ENCODE measurements around the gene LY6G6D. TPM values are rescaled to one million over a fixed set of nuclear protein-coding genes. Genes with fewer than 3 reads are reported as not detected.

Gene LY6G6D
- total RNA-seq, 4 donors from 2014 or later: not detected

DNA sequence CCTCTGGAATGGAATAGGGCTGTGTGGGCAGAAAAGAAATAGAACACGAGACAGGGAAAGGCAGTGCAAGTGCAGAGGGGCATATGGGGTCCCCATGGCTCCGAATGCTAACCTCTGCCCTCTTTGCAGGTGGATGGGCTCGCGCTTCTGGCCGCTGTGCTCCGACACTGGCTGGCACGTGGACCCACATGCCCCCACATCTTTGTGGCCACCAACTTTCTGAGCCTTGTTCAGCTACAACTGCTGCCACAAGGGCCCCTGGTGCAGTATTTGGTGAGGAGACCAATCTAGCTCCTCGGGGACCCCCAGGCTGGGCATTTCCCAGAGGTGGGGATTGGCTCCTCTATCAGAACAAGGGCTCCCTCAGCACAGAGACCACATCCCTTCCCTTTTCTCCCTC, 46.2 kb downstream of the LY6G6D start:
- DNase-seq (ENCODE audit: low spot score): no peak
- ATAC-seq (ENCODE audit: low FRiP score): no peak
- TF ChIP-seq, protein P1, sequence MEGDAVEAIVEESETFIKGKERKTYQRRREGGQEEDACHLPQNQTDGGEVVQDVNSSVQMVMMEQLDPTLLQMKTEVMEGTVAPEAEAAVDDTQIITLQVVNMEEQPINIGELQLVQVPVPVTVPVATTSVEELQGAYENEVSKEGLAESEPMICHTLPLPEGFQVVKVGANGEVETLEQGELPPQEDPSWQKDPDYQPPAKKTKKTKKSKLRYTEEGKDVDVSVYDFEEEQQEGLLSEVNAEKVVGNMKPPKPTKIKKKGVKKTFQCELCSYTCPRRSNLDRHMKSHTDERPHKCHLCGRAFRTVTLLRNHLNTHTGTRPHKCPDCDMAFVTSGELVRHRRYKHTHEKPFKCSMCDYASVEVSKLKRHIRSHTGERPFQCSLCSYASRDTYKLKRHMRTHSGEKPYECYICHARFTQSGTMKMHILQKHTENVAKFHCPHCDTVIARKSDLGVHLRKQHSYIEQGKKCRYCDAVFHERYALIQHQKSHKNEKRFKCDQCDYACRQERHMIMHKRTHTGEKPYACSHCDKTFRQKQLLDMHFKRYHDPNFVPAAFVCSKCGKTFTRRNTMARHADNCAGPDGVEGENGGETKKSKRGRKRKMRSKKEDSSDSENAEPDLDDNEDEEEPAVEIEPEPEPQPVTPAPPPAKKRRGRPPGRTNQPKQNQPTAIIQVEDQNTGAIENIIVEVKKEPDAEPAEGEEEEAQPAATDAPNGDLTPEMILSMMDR (IDR thresholded peaks at IDR 0.05): no peak

DNA sequence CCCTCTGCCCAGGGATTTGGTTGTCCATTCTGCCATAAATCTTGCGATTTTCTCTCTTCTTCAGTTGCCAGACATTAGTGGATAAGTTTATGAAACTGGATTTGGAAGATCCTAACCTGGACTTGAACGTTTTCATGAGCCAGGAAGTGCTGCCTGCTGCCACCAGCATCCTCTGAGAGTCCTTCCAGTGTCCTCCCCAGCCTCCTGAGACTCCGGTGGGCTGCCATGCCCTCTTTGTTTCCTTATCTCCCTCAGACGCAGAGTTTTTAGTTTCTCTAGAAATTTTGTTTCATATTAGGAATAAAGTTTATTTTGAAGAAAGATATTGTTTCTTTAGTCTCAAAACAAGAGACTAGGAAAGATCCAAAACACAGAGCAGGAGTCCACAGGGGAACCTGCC, 47.2 kb downstream of the LY6G6D start, which contains the start of gene SAPCD1:
TSS of gene SAPCD1 (plus strand) at position 301 of the 400 bp plus-strand sequence. CDS start 399 bp downstream, outside the sequence.
- DNase-seq (ENCODE audit: low spot score) (no peak), ATAC-seq (ENCODE audit: low FRiP score) (no peak)
- TF ChIP-seq, protein P1 (IDR thresholded peaks at IDR 0.05): no peak

DNA sequence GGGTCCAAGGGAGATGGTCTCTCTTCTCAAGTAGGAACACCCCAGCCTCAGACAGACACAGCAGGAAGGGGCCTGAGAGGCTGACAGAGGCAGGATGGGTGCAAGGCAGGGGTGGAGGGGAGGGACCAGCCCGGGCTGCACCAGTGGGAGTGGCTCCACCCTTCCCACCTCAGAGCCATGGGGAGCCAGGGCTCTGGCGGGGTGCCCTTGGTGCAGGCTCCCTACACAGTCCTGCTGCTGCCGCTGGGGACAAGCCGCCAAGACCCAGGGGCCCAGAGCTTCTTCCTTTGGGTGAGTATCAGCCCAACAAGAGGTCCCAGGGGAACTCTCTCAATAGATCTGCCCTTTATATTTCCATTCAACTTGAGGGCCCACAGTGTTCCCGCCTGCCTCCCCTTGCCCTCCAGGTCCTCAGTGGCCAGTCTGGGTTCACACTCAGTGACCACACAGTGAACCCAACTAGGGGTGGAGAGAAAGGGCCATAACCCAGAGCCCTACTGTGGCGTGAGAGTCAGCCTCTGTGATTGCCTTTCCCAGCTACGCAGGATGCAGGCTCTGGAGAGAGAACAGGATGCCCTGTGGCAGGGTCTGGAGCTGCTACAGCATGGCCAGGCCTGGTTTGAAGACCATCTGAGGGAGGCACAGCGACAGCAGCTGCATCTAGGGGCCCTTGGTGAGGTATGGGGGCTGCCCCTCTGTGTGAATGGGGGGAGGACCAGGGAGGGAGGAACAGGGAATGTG, 47.9 kb downstream of the LY6G6D start:
- ATAC-seq (ENCODE audit: low FRiP score) (no peak), DNase-seq (ENCODE audit: low spot score) (no peak)
- TF ChIP-seq, protein P1 (IDR thresholded peaks at IDR 0.05): no peak

DNA sequence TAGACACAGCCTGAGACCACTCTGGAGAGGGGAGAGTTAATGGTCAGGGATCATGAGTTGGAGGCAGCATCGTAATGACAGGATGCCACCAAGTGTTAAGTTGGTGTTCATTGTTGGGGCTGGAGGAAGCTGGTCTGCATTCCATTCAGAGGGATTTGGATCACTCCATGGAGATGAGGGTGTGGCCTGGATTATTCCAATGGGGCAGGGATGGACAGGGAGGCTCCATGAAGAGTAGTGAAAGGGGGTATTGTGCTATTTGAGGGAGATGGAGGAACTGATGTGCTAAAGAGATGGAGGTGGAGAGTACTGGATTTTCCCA, 48.4 kb downstream of the LY6G6D start:
- DNase-seq (ENCODE audit: low spot score): no peak
- ATAC-seq (ENCODE audit: low FRiP score): no peak
- TF ChIP-seq, protein P1 (IDR thresholded peaks at IDR 0.05): no peak

DNA sequence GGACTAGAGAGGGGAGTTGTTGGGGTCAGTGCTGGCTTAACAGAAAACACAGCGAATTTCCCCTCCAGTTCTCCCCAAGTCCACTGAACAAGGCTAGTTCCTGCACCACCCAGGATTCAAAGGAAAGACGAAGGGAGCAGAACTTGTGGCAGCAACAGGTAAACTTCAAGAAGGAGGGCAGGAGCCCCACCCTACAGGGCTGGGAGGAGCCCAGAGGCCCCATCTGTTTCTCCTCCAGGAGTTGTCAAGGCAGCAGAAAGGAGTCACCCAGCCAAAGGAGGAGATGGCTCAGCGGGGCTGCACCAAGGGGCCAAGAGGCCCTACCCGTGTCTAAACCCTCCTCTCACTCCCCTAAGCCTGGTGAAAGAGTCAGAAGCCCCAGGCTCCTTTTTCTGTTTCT, 49.0 kb downstream of the LY6G6D start:
- no peak for DNase-seq (ENCODE audit: low spot score)
- TF ChIP-seq, protein P1 (IDR thresholded peaks at IDR 0.05): no peak
- no peak for ATAC-seq (ENCODE audit: low FRiP score)

DNA sequence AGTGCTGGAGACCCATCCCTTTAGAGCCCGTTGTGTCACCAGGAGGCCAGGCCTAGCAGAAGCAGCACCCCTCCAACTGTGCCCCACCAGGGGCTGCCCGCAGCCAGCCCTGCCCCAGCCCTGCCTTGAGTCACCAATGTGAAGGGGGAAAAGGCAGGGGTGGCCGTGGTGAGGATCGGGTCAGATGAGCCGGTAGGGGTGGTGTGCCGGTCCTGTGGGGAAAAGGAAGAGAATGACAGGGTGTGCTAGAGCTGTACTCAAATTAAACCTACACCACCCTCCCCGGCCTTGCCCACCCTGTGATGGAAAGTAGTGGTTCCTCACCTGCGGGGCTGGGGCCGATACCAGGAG, 50.4 kb downstream of the LY6G6D start:
- TF ChIP-seq, protein P1 (IDR thresholded peaks at IDR 0.05): no peak
- no peak for ATAC-seq (ENCODE audit: low FRiP score)

More for the DNA sequence above, 50.4 kb downstream of the LY6G6D start:
- no peak for DNase-seq (ENCODE audit: low spot score)

All from omental fat pad (tissue), 4 donors.